Parathyroid adenoma (tissue), 2 donors: ENCODE measurements around the gene ZNF415.

Source experiments
- H2AFZ ChIP-seq: fragments of 300-600 bp; sonication (generic); one replicate; pipeline ENCODE4 v1.7.0; 2017; ENCODE audit warnings: antibody characterized with exemption, mild to moderate bottlenecking
- H3K27ac ChIP-seq: fragments of 300-600 bp; sonication (generic); one replicate; pipeline ENCODE4 v1.7.0; 2017
- H3K27me3 ChIP-seq: fragments of 300-600 bp; sonication (generic); one replicate; pipeline ENCODE4 v1.7.0; 2017; ENCODE audit warnings: low read length; ENCODE audit not compliant: control insufficient read depth, insufficient read depth
- H3K36me3 ChIP-seq: fragments of 300-600 bp; sonication (generic); one replicate; pipeline ENCODE4 v1.7.0; 2017; ENCODE audit warnings: low read length; ENCODE audit not compliant: control insufficient read depth, insufficient read depth
- H3K4me1 ChIP-seq: fragments of 300-600 bp; sonication (generic); one replicate; pipeline ENCODE4 v1.7.0; 2017; ENCODE audit warnings: control low read depth
- H3K4me2 ChIP-seq: fragments of 300-600 bp; sonication (generic); one replicate; pipeline ENCODE4 v1.7.0; 2017; ENCODE audit warnings: low read length
- H3K4me3 ChIP-seq: fragments of 300-600 bp; sonication (generic); one replicate; pipeline ENCODE4 v1.7.0; 2017; ENCODE audit warnings: low read depth, low read length
- H3K79me2 ChIP-seq: fragments of 300-600 bp; sonication (generic); one replicate; pipeline ENCODE4 v1.7.0; 2017; ENCODE audit warnings: control low read depth
- H3K9ac ChIP-seq: fragments of 300-600 bp; sonication (generic); one replicate; pipeline ENCODE4 v1.7.0; 2017; ENCODE audit warnings: mild to moderate bottlenecking
- H3K9me3 ChIP-seq: fragments of 300-600 bp; sonication (generic); one replicate; pipeline ENCODE4 v1.7.0; 2017; ENCODE audit warnings: low read length; ENCODE audit not compliant: control insufficient read depth
- TF ChIP-seq, protein P1 (sequence below): fragments of 300-600 bp; sonication (generic); IDR thresholded peaks from one replicate; pipeline ENCODE4 v1.7.0; 2017; ENCODE audit warnings: antibody characterized with exemption, mild to moderate bottlenecking
- donor health status: primary hyperparathyroidism.

ZNF415 gene

DNA sequence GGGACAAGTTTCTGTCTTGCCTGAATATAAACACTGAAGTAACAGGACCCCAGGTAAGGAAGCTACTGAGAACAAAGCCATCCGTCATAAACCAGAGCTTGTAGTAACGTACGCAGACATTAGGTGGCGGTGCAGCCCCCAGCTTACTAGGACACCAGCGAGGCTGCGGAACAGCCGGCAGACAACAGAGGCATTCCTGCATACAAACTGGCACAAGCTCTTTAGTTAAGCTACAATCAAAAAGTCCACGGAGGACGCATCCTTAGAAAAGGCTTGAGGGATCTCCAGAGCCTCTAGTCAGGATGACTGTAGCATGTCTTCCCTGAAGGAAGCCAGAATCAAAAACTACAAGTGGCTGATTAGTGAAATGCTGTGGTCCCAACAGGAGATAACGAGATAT is 55.7 kb downstream of the ZNF415 start:
- H3K4me2 ChIP-seq, result no peak overlapping the region
- no peaks in the 10 kb centered on the region for H3K27me3 ChIP-seq
- H3K4me3 ChIP-seq, result no peak overlapping the region
- H3K9ac ChIP-seq, result no peak overlapping the region
- no peaks in the 10 kb centered on the region for H3K4me1 ChIP-seq
- H3K27ac ChIP-seq, result no peak overlapping the region
- H2AFZ ChIP-seq, result no peak overlapping the region
- TF ChIP-seq, protein P1, sequence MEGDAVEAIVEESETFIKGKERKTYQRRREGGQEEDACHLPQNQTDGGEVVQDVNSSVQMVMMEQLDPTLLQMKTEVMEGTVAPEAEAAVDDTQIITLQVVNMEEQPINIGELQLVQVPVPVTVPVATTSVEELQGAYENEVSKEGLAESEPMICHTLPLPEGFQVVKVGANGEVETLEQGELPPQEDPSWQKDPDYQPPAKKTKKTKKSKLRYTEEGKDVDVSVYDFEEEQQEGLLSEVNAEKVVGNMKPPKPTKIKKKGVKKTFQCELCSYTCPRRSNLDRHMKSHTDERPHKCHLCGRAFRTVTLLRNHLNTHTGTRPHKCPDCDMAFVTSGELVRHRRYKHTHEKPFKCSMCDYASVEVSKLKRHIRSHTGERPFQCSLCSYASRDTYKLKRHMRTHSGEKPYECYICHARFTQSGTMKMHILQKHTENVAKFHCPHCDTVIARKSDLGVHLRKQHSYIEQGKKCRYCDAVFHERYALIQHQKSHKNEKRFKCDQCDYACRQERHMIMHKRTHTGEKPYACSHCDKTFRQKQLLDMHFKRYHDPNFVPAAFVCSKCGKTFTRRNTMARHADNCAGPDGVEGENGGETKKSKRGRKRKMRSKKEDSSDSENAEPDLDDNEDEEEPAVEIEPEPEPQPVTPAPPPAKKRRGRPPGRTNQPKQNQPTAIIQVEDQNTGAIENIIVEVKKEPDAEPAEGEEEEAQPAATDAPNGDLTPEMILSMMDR, result peak; percentile 60
- no peaks in the 10 kb centered on the region for H3K36me3 ChIP-seq
- peaks cover 13% of the 10 kb centered on the region for H3K79me2 ChIP-seq
- H3K9me3 ChIP-seq, result no peaks in the 10 kb centered on the region

- no peak overlapping the region for H3K4me3 ChIP-seq
- H2AFZ ChIP-seq, result no peak overlapping the region
- H3K36me3 ChIP-seq, result no peaks in the 10 kb centered on the region
- H3K4me1 ChIP-seq, result no peaks in the 10 kb centered on the region
- no peaks in the 10 kb centered on the region for H3K27me3 ChIP-seq
- TF ChIP-seq, protein P1, result no peak
- no peak overlapping the region for H3K27ac ChIP-seq
- no peak overlapping the region for H3K4me2 ChIP-seq
- peaks cover 4% of the 10 kb centered on the region for H3K79me2 ChIP-seq
- no peak overlapping the region for H3K9ac ChIP-seq
- H3K9me3 ChIP-seq, result no peaks in the 10 kb centered on the region
These were observed 63.9 kb downstream of the ZNF415 start for GRCh38 chr19:53068834-53069233.

DNA sequence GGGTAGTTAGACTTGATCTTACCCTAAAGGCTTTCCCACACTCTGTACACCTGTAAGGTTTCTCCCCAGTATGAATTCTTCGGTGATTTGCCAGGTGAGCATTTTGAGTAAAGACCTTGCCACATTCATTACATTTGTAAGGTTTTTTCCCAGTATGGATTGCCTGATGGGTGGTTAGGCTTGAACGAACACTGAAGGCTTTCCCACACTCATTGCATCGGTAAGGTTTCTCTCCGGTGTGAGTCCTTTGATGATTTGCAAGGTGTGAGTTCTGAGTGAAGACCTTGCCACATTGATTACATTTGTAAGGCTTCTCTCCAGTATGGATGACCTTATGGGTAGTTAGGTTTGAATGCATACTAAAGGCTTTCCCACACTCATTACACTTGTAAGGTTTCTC is 64.5 kb downstream of the ZNF415 start:
- H3K9me3 ChIP-seq, result no peaks in the 10 kb centered on the region
- no peaks in the 10 kb centered on the region for H3K4me1 ChIP-seq
- H3K79me2 ChIP-seq, result peaks cover 4% of the 10 kb centered on the region
- no peaks in the 10 kb centered on the region for H3K27me3 ChIP-seq
- H3K4me2 ChIP-seq, result no peak overlapping the region
- H3K4me3 ChIP-seq, result no peak overlapping the region
- no peaks in the 10 kb centered on the region for H3K36me3 ChIP-seq
- H3K9ac ChIP-seq, result no peak overlapping the region
- H3K27ac ChIP-seq, result no peak overlapping the region
- no peak overlapping the region for H2AFZ ChIP-seq
- TF ChIP-seq, protein P1, result no peak

- Histone ChIP-seq H3K36me3 (no peaks in the 10 kb centered on the region), H3K27me3 (no peaks in the 10 kb centered on the region), H3K4me1 (no peaks in the 10 kb centered on the region), H3K9me3 (no peaks in the 10 kb centered on the region), H3K27ac (no peak overlapping the region), H3K4me3 (peak overlapping the region; percentile 61), H3K9ac (no peak overlapping the region), H3K4me2 (peak overlapping the region; percentile 86), H2AFZ (no peak overlapping the region), H3K79me2 (no peaks in the 10 kb centered on the region)
- TF ChIP-seq, protein P1, result no peak
These were observed 74.7 kb downstream of the ZNF415 start for GRCh38 chr19:53057904-53058580.
